COR-L47 (cell line): ENCODE data around the gene VPS4B.
"Not testable (repeated sequence)": the region's sequence is repeated elsewhere in the genome, so short reads cannot be mapped to it uniquely, and the experiment has no call there.

Source experiments
- DNase-seq: peaks from one replicate; lab custom pipeline; 2025; lab: John Stamatoyannopoulos, UW

The VPS4B gene

GRCh38 chr18:63367053-63367953 lies 55.0 kb downstream of the VPS4B start, which contains the start of gene KDSR:
Gene KDSR (minus strand): TSS chr18:63367206. CDS start chr18:63367118, 88 bp downstream.
- peak; percentile 100 for DNase-seq

DNA sequence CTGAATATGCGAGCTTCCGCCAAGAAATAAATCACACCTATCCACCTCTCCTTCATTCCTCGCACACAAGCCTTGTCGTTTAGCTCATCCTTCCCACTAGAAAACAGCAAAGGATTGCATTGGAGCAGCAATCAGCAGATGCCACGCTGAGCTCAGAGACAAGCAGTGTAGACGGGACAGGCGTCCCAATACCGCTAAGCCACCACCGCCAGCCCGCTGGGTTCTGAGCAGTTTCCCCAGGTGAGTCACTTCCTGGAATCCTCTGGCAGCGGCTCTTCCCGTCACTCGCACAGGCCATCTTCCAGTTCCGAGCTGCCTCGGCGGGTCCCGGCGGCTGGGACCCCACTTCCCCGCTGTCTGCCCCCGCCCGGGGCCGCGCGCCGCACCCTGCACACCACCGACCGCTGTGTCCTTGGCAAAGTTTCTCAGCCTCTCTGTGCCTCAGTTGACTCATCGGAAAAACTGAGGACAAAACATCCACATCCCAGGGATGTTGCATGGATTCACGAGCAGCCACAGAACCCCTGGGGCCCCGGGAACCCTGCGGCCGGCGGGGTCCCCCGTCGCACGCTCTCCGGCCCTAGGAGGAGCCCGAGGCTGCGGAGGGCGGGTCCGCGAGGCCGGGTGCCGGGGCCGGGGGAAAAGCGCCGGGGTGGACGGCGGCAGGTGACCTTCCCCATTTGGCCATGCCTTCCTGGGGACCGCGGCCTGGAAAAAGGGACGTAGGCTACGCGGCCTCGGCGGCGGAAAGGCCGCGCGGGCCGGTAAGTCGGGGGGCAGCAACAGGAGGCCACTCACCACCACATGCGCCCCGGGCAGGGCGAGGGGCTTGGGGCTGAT lies 55.8 kb downstream of the VPS4B start:
- peak; percentile 19 for DNase-seq

DNA sequence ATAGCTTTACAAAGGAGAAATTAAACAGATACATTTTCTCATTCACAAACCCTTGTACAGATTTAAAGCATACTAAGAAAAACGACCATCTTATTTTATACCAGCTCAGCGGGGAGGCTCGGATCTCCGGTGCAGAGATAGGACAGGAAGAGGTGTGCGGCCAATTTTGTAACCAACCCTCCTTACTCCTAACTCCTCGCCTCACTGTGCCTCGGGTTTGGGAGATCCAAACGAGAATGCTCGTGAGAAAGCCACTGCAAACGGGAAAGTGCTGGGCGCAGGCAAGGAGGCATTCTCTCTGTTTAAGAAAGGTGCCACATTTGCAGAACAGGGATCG lies 56.4 kb downstream of the VPS4B start:
- DNase-seq: peak; percentile 16

GRCh38 chr18:63363951-63364350 lies 58.3 kb downstream of the VPS4B start:
- no peak for DNase-seq

DNA sequence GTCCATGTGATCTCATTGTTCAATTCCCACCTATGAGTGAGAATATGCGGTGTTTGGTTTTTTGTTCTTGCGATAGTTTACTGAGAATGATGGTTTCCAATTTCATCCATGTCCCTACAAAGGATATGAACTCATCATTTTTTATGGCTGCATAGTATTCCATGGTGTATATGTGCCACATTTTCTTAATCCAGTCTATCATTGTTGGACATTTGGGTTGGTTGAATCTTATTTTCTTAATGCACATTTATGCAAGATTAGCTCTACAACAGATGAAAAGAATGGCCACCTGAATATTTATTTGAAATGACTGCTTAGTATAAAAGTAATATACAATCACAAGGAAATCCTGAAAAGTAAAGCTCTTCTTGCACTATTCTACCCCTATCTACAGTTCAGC lies 58.9 kb downstream of the VPS4B start:
- DNase-seq: not testable (repeated sequence)

DNA sequence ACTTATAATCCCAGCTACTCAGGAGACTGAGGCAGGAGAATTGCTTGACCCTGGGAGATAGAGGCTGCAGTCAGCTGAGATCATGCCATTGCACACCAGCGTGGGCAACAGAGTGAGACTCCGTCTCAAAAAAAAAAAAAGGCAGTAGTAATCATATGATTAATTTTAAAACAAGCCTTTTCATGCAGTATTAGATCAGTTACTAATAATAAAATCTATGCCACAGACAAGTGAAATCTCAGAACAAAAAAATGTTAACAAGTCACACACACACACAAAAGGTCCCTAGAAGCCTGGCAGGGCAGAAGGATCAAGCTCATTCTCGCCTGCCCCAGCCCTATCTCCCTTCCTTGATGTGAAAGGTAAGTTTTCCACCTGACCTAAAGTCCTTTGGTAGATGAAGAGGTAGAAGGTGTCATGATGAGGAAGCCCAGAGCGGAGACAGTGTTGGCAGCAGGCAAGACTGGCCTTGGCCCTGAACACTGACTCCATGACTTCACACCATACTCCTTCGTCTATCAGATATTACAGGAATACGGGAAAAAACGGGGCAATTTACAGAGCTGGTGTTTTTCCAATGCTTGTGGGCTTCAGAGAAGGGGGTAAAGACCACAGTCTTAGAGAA lies 65.9 kb downstream of the VPS4B start:
- no peak for DNase-seq

DNA sequence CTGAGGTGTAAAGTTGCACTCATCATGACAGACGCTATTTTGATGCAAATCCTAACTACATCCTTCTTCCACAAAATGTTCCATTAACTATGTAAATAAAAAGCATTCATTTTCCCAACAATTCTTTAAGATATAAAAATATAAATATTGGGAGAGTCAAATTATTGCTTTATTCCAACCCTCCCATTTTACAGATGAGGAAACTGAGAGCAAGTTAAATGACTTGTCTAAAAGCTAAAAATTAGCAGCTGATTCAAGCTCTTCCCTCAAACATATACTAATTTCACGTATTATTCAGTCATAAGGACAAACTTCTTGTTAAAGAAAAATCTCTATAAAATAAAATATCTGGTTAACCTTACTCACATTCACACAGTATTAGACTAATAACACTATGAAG lies 72.0 kb downstream of the VPS4B start:
- no peak for DNase-seq

GRCh38 chr18:63348508-63349136 lies 73.7 kb downstream of the VPS4B start:
- DNase-seq: no peak

GRCh38 chr18:63346480-63347183 lies 75.6 kb downstream of the VPS4B start:
- DNase-seq: no peak

DNA sequence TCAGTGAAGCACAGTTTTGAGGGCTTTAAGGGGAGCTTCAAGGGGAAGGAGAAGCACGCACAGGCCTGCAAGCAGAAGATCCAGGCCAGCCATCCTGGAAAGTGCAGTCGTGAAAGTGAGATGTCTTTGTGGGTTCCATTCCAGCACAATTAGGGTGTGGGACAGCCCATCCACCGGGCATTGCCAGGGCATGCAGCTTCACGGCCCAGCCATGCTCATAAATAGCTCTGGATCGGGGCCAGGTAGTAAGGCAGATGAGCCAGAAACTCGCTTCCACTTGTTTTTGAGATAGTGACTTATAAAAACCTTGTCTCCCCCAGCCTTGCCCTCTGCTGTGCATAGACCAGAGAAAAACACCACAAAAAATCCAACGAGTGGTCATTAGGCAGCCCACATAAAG lies 76.2 kb downstream of the VPS4B start:
- no peak for DNase-seq

GRCh38 chr18:63344918-63345317 lies 77.4 kb downstream of the VPS4B start:
- DNase-seq: no peak

DNA sequence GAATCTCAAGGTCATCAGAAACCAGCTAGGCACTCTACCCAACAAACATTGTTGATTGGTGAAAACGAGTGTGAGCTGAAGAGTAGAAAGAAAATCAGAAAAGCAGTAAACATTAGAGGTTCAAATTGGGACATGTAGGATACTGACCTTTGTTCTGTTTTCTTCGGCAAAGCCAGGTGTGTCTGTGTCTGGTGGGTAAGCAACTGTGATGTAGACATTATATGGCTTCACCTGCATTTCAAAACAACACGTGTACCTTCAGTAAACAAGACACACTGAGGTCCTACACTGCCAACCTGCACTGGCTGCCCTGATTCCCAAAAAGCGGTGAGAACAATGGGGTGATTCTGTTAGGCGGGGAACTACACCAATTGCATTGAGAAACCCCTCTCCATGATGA lies 78.0 kb downstream of the VPS4B start:
- no peak for DNase-seq

DNA sequence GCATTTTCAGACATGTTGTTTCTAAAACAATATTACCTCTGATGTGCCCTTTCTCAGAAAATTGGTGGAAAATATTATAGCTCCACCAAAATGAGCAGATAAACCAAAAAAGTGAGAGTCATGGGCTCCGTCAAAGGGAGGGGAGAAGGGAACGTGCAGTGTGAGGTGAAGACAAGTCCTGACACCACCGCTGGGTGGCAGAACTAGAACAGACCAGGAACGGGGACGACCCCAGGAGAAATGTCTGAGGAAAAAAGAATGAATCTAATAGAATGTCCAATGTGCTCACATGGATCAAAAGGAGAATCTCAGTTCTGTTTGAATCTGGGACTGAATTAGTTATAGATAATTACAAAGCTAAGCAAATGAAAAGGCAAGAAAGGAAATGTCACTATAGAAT lies 80.1 kb downstream of the VPS4B start:
- no peak for DNase-seq

DNA sequence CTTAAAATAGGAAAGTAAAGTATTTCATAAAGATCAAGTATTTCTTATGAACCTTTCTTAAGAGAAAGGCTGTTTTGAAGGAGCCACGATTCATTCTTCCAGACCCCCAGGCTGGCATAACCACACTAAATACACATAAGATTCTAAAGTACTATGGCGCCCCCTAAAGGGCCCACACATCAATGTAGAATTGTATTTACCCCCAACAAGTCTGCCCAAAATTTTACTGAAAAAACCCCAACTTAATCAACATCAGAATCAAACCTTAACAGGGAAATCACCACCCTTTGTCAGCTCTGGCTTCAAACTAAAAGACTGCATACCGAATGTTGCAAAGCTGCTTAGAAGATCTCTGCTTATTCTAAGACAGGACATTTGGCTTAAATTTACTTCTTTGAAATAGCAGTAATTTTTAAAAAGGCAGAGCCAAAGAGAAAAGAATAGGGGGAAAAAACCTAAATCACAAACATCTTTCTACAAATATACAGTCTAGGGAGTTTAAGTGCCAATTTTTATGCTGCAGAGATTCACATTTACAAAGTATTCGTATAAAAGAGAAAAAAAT lies 82.3 kb downstream of the VPS4B start:
- DNase-seq: peak; percentile 80
